Hematopoietic multipotent progenitor cell treated with erythropoietin and hydrocortisone succinate and interleukin-3 and kit ligand, for 6 days (in vitro differentiated cells): ENCODE data around the gene C5.
"Not testable (repeated sequence)": the region's sequence is repeated elsewhere in the genome, so short reads cannot be mapped to it uniquely, and the experiment has no call there.

Experiments used
- DNase-seq: peaks from one replicate; pipeline ENCODE4 v3.0.0-alpha.2; 2015

C5 gene

GRCh38 chr9:121050128-121050988 is at the start of gene C5:
C5 (minus strand) TSS chr9:121050275; CDS start chr9:121050246, 29 bp downstream.
- DNase-seq: no peak

GRCh38 chr9:121098567-121099198 is 48.6 kb upstream of the C5 start:
- DNase-seq: no peak

- no peak for DNase-seq
These were observed 45.0 kb upstream of the C5 start for GRCh38 chr9:121095057-121095456.

GRCh38 chr9:121090743-121091142 is 40.7 kb upstream of the C5 start:
- DNase-seq: not testable (repeated sequence)

- peak; percentile 37 for DNase-seq
These were observed 38.5 kb upstream of the C5 start for GRCh38 chr9:121088576-121088975.

DNA sequence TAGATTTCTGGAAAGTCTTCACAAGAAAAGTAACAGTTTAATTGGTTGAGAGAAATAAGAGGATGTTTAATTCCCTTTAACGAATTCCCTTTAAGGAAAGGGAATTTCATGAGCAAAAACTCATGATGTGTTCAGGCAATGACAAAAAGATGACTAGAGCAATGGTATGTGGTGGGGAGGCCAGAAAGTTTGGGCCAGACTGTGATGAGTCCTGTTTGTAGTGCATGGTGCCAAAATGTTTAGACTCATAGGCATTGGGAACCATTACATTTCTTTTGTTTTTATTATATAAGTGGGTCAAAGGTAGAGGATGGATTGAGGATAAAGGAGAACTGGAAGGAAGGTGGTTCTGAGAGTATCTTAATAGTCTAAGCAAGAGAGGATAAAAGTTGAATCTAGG is 35.6 kb upstream of the C5 start:
- DNase-seq: no peak

DNA sequence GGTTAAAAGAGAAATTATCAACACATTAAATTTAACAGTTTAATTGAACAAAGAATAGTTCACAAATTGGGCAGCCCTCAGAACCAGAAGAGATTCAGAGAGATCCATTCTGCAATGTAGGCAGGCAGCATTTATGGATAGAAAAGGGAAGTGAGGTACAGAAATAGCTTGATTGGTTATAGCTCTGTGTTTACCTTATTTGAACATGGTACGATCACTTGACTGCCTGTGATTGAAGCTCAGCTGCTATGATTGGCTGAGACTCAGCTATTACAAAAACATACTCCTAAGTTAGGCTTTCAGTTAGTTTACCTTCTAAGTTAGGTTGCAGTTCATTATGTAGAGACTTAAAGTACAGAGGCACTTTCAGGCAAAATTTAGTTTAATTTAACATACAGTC is 32.0 kb upstream of the C5 start:
- no peak for DNase-seq

DNA sequence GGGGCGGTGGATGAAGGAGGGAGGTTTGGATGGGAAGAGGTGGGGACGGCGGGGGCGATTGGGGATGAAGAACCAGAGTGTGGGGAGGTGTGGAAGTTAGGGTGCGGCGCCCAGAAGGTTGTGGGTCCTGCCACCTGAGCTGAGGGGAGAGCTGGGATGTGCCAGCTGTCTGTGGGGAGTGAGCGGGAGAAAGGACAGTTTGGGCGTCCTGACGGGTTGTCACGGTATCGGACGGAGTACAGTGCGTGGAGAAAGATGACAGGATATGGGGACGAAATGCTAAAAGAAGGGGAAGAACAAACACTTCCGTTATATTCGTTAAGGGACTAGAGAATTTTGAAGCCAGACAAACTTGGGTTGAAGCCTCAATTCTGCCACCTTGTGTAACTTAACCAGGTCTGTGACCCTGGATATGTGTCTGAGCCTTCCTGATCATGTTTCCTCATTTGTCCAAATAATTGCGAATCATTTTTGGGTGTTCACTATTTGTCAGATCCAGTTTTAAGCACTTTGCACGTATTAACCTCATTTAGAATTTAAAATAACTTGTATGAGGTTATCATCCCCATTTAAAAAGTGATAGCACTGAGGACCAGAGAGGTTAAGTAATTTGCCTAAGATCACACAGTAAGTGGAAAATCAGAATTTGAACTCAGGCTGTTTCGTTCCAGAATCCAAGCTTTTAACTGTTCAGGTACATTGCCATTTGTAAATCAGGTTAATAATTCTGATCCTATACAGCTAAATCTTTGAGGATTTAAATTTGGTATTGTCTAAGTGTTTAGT is 25.4 kb upstream of the C5 start:
- peak; percentile 80 for DNase-seq

DNA sequence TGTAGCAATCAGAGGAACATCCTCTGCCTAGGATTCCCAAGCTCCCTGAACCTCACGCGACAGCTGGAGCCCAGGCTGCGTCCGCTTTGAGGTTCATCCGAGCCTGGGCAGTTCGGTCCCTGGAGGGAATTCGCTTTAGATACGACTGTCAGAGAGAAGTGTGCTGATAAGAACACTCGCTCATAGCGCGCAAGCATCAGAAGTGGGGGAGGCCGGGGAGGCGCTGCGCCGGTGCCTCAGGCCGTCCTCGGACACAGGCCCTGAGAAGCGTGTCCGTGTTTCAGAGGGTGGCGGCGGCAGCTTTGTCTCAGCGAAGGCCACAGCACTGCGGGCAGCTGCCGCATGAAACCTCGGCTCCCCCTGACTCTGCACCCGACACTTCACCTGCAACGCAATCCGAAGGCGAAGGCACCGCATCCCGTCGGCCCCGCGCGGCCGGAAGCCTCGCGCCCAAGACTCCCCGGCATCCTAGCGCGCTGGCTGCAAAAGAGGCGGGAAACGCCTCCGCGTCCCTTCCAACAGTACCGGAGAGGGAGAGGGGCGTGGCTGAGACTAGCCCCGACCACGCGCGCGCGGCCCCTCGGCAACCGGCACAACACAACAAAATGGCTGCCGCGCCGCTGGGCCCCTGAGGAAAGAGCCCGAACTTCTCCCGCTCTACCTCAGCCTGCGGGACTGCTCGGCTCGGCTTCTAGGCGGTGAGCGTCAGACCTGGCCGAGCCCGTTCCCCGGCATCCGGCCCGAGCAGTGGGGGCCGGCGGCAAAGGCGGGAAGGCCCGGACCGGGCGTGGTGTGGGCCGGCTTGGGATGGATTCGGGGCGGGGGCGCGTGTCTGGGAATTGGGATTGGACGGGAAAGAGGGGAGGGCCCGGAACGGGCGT is 24.5 kb upstream of the C5 start, which contains the start of gene CNTRL:
TSS of gene CNTRL (plus strand) at position 586 of the 881 bp plus-strand sequence. CDS start 13,372 bp downstream, outside the sequence.
- DNase-seq: peak; percentile 98

DNA sequence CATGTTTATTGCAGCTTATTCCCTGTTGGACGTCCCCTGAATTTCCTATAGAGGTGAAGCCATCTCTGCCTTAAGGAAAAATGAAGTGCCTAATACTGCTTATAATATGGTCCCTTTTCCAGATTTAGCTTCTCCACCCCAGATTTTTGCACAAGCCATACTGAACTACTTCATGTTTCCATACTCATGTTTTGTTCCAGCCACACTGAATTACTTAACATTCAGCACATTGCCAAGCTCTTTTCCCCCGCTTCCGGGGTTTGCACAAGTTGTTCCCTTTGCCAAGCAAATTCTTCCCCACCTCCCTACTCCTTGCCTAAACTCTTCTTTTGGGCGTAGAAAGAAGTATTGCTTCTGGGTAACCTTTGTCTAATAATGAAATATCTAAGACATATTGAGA is 23.0 kb upstream of the C5 start:
- DNase-seq: peak; percentile 26

DNA sequence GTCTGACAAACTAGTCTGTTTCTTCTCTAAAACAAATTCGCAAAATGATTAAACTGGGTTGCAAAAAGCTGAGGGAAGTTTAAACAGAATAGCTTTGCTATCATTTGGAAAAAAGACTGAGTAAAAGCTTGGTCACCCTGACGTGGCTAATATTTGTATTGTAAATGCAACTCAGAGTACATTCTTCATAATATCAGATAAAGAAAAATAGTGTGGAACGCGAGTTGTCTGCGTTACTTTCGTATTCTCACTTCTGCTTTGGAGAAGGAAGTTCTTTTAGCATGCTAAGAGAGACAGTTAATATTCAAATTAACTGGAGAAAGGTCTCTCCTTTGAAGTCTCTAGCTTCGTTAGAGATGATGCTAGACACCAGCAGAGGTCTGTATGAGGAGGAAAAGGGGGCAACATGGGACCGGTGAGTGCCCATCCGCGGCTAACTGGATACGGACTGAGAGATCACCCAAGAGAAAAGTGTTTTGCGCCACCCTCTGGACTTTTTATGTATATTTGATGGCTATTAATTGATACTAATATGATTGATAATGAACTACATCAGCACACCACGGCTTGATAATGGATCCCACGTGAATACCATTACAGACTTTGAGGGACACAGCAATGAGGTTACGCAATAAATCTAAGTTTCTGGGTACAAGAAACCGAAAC is 21.8 kb upstream of the C5 start:
- peak; percentile 86 for DNase-seq

DNA sequence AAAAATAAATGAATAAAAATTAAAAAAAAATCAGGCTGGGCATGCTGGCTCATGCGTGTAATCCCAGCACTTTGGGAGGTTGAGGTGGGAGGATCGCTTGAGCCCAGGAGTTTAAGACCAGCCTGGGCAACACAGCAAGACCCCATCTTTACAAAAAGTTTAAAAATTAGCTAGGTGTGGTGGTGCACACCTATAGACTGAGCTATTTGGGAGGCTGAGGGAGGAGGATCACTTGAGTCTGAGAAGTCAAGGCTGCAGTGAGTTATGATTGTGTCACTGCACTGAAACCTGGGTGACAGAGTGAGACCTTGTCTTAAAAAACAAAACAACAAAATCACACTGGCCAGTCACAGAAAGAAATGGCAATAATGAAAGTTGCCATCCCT is 21.3 kb upstream of the C5 start:
- DNase-seq: no peak

DNA sequence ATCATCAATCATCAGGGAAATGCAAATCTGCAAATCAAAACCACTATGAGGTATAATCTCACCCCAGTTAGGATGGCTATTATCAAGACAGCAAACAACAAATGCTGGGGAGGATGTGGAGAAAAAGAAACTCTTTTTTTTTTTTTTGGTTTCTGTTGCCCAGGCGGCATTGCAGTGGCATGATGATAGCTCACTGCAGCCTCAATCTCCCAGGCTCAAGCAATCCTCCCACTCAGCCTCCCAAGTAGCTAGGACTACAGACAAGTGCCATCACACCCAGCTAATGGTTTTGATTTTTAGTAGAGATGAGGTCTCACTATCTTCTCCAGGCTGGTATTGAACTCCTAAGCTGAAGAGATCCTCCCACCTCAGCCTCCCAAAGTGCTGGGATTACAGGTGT is 19.3 kb upstream of the C5 start:
- DNase-seq: no peak

DNA sequence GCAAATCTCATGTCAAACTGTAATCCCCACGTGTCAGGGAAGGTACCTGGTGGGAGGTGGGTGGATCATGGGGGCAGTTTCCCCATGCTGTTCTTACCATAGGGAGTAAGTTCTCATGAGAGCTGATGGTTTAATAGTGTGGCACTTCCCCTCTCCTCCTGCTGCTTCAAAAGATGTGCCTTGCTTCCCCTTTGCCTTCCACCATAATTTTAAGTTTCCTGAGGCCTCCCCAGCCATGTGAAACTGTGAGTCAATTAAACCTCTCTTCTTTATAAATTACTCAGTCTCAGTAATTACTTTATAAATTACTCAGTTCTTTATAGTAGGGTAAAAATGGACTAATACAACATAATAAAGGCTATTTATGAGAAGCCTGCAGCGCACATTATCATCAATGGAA is 17.6 kb upstream of the C5 start:
- DNase-seq: no peak

GRCh38 chr9:121066850-121067249 is 16.8 kb upstream of the C5 start:
- no peak for DNase-seq

DNA sequence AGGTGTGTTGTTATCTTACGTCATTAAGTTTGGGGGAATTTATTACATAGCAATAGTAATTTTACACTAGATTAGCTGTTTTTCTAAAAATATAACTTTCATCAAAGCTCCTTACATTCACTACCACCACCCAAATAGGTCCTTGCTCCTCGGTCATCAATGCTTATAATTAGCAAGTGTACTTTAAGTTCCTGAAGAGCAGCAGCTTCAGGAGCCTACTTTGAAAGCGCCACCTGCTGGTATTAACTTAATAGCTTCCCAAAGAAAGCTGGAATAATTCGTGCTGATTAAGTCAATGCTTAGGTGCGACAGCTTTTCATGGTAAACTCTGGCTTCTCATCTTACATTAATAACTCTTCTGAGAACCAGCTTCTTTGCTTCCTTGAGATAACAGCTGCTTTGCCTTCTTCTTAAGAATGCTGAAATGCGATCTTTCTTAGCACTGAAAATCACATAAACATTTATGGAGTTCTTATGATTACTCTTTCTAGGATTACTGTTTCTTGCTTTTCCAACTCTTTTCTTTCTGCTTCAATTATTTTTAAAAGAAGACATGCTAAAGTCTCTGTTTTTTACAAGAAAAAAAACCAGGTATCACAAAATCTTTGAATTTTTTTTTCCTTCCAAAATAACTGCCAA is 10.0 kb upstream of the C5 start:
- peak; percentile 92 for DNase-seq

DNA sequence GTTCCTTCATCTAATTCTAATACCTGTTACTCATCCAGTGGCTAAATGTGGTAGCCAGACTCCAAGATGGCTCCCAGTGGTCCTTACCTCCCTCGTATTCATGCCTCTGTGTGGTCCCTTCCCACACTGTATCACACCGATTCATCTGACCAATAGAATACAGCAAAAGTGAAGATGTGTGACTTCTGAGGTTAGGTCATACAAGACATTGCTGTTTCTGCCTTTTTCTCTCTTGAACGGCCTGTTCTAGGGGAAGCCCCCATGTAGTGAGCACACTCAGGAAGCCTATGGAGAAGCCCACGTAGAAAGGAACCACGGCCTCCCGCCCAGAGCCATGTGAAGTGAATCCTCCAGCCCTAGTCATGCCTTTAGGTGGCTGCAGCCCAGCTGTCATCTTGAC is 9.4 kb upstream of the C5 start:
- no peak for DNase-seq

GRCh38 chr9:121057821-121058220 is 7.7 kb upstream of the C5 start:
- DNase-seq: no peak

GRCh38 chr9:121055642-121056143 is 5.6 kb upstream of the C5 start:
- peak; percentile 58 for DNase-seq

DNA sequence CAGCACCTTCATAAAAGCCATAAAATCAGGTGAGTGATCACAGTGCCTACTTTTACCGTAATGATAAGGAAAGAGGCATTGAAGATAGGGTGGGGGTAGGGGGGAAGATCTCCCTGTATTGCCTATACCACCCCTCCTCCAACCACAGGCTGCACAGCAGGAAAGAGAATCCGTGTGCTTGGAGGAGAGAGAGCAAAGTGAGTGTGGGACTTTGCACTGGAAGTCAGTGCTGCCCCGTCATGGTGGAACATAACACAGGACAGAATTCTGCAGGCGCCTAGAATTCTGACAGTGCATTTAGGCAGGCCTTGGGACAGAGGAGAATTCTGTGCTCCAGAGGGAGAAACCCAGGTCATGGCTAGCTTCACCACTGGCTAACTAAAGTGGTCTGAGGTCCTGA is 3.5 kb upstream of the C5 start:
- DNase-seq: no peak

DNA sequence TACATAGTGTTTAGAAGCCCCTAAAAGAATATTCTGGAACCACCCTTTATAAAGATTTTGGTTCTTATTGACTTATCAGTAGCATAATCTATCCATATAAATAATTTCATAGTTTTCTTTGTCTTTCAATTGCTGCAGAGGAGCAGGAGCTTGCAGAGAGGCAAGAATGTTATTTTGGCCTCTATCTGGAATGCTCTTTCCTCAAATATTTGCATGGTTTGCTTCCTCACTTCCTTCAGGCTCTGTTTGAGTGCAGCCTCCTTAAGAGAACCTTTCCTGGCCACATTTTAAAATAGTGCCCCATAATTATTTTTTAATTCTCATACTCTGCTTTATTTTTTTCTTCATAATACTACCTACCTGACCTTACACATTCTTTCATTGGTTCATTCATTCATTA is 1.5 kb downstream of the C5 start:
- DNase-seq: no peak
